Activated CD4-positive, alpha-beta memory T cell treated with anti-CD3 and anti-CD28 coated beads, Interleukin-2, amount 10 ng/mL, durations not matched to agents 7 days and 5 days (primary cell): ENCODE data around the gene KCNK13. TPM values are rescaled to one million over a fixed set of nuclear protein-coding genes. Genes with fewer than 3 reads are reported as not detected.

Source experiments
- CTCF ChIA-PET: fragments of 350-600 bp; sonication (Branson Sonifier 250); formaldehyde crosslinking; loops from one replicate; lab custom pipeline; 2021; ENCODE audit warnings: antibody characterized with exemption, inconsistent platforms; lab: Charles Lee
- POLR2A ChIA-PET: fragments of 350-600 bp; sonication (Branson Sonifier 250); formaldehyde crosslinking; loops from one replicate; lab custom pipeline; 2021; ENCODE audit warnings: antibody characterized with exemption; lab: Charles Lee
- DNase-seq: peaks from one replicate; pipeline ENCODE4 v3.0.0-alpha.2; 2020
- H3K27ac Mint-ChIP-seq: one replicate; pipeline ENCODE4 v1.8.0; 2021; ENCODE audit warnings: mild to moderate bottlenecking, mixed read lengths
- H3K27me3 Mint-ChIP-seq: one replicate; pipeline ENCODE4 v1.8.0; 2021; ENCODE audit warnings: mixed read lengths
- H3K36me3 Mint-ChIP-seq: one replicate; pipeline ENCODE4 v1.8.0; 2021; ENCODE audit warnings: low read depth, mixed read lengths
- H3K4me1 Mint-ChIP-seq: one replicate; pipeline ENCODE4 v1.8.0; 2021; ENCODE audit warnings: mixed read lengths
- H3K4me3 Mint-ChIP-seq: one replicate; pipeline ENCODE4 v1.8.0; 2021; ENCODE audit warnings: mild to moderate bottlenecking, mixed read lengths
- H3K9me3 Mint-ChIP-seq: one replicate; pipeline ENCODE4 v1.8.0; 2021; ENCODE audit warnings: mixed read lengths
- total RNA-seq, 2 experiments: library from RNA; stranded (reverse); gene quantifications; one replicate each; pipeline ENCODE4 v1.2.3, GENCODE V29; 2021

KCNK13 gene
- total RNA-seq, 2 experiments from 2014 or later = 0.18 to 0.28 TPM

DNA sequence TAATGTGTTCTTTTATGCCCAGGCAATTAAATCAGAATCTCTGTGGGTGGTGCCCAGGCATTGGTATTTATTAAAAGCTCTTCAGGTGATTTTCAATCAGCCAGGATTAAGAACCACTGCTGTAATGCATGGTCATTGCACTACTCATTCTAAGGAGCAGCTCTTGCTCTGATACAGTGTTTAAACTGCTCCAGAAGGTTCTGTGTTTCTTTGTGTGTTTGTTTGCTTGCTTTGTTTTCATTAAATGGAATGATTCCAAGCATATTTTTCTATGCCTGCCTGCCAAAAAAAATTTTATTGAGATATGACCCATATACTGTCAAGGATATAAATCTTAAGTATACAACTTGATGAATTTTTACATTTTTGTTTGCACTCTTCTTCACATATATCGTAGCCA, 54.0 kb downstream of the KCNK13 start:
- ChIA-PET CTCF (no interaction called here), POLR2A (no interaction called here)
- Mint-ChIP-seq H3K27ac (no peak overlapping the region), H3K36me3 (no peaks in the 10 kb centered on the region), H3K4me3 (no peak overlapping the region), H3K9me3 (no peaks in the 10 kb centered on the region), H3K27me3 (peaks cover 19% of the 10 kb centered on the region), H3K4me1 (no peaks in the 10 kb centered on the region)
- DNase-seq = no peak

- H3K4me1 Mint-ChIP-seq = no peaks in the 10 kb centered on the region
- ChIA-PET CTCF (no interaction called here), POLR2A (no interaction called here)
- H3K4me3 Mint-ChIP-seq = no peak overlapping the region
- H3K36me3 Mint-ChIP-seq = no peaks in the 10 kb centered on the region
- no peak for DNase-seq
- H3K27me3 Mint-ChIP-seq = peaks cover 14% of the 10 kb centered on the region
- no peak overlapping the region for H3K27ac Mint-ChIP-seq
- no peaks in the 10 kb centered on the region for H3K9me3 Mint-ChIP-seq
Measured at GRCh38 chr14:90116444-90116843, 54.6 kb downstream of the KCNK13 start.

- Mint-ChIP-seq H3K9me3 (no peaks in the 10 kb centered on the region), H3K27ac (no peak overlapping the region), H3K4me3 (no peak overlapping the region), H3K36me3 (no peaks in the 10 kb centered on the region), H3K27me3 (peaks cover 4% of the 10 kb centered on the region), H3K4me1 (no peaks in the 10 kb centered on the region)
- ChIA-PET POLR2A (no interaction called here), CTCF (no interaction called here)
- DNase-seq = no peak
Measured at GRCh38 chr14:90118027-90118426, 56.2 kb downstream of the KCNK13 start.

DNA sequence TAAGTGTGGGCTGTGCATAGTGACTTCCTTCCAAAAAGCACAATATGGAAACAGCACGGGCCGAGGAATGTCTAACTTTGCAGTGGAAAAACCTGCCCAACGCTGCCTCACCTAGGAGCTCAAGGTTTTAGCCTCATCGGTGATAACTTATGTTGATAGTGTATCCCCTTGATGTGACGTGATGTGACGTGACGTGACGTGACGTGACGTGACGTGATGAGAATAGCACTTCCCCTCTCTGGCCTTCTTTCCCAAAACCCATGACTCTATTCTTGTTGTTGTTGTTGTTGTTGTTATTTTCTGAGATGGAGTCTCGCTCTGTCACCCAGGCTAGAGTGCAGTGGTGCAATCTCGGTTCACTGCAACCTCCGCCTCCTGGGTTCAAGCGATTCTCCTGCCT, 64.5 kb downstream of the KCNK13 start:
- POLR2A ChIA-PET = no interaction called here
- peaks cover 2% of the 10 kb centered on the region for H3K27me3 Mint-ChIP-seq
- H3K4me1 Mint-ChIP-seq = no peaks in the 10 kb centered on the region
- H3K4me3 Mint-ChIP-seq = no peak overlapping the region
- H3K27ac Mint-ChIP-seq = no peak overlapping the region
- CTCF ChIA-PET = no interaction called here
- no peaks in the 10 kb centered on the region for H3K36me3 Mint-ChIP-seq
- no peaks in the 10 kb centered on the region for H3K9me3 Mint-ChIP-seq
- DNase-seq = no peak

- Mint-ChIP-seq H3K27me3 (peaks cover 5% of the 10 kb centered on the region), H3K4me1 (no peaks in the 10 kb centered on the region), H3K9me3 (no peaks in the 10 kb centered on the region), H3K36me3 (no peaks in the 10 kb centered on the region), H3K4me3 (no peak overlapping the region), H3K27ac (no peak overlapping the region)
- ChIA-PET CTCF (interaction anchor here (0.7 kb wide), 1 partner anchor 327 kb away, joined by 3 read pairs; no protein-coding TSS in a partner anchor), POLR2A (no interaction called here)
- no peak for DNase-seq
Measured at GRCh38 chr14:90132821-90133570, 71.2 kb downstream of the KCNK13 start.

- no peak overlapping the region for H3K27ac Mint-ChIP-seq
- H3K4me3 Mint-ChIP-seq = no peak overlapping the region
- H3K36me3 Mint-ChIP-seq = no peaks in the 10 kb centered on the region
- H3K9me3 Mint-ChIP-seq = no peaks in the 10 kb centered on the region
- ChIA-PET CTCF (no interaction called here), POLR2A (no interaction called here)
- H3K27me3 Mint-ChIP-seq = peaks cover 5% of the 10 kb centered on the region
- no peaks in the 10 kb centered on the region for H3K4me1 Mint-ChIP-seq
- DNase-seq = no peak
Measured at GRCh38 chr14:90136904-90137303, 75.1 kb downstream of the KCNK13 start.

DNA sequence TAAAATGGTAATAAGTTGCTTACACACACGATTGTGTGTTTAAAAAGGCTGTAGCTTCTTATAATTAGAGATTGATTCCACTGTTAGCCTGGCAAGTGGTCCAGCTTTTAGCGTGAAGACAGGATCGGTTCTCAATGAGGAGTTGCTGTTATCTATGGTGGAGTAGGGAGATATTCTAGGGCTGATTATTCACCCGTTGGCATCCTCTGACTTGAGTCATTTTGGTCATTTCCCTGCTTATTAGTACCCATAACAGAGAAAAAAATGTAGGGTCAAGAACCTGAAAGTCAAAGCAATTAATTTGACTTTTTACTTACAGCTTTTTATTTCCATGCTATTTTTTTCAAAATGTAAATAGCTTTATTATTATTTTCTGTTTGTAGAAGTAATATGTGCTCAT, 76.0 kb downstream of the KCNK13 start:
- Mint-ChIP-seq H3K27me3 (peaks cover 5% of the 10 kb centered on the region), H3K36me3 (no peaks in the 10 kb centered on the region), H3K9me3 (no peaks in the 10 kb centered on the region), H3K4me3 (no peak overlapping the region), H3K4me1 (no peaks in the 10 kb centered on the region), H3K27ac (no peak overlapping the region)
- ChIA-PET CTCF (no interaction called here), POLR2A (no interaction called here)
- DNase-seq = no peak

GRCh38 chr14:90139199-90139598, 77.4 kb downstream of the KCNK13 start:
- H3K36me3 Mint-ChIP-seq = no peaks in the 10 kb centered on the region
- H3K27me3 Mint-ChIP-seq = peaks cover 5% of the 10 kb centered on the region
- DNase-seq = no peak
- ChIA-PET CTCF (no interaction called here), POLR2A (no interaction called here)
- no peaks in the 10 kb centered on the region for H3K9me3 Mint-ChIP-seq
- no peak overlapping the region for H3K27ac Mint-ChIP-seq
- H3K4me1 Mint-ChIP-seq = no peaks in the 10 kb centered on the region
- no peak overlapping the region for H3K4me3 Mint-ChIP-seq

DNA sequence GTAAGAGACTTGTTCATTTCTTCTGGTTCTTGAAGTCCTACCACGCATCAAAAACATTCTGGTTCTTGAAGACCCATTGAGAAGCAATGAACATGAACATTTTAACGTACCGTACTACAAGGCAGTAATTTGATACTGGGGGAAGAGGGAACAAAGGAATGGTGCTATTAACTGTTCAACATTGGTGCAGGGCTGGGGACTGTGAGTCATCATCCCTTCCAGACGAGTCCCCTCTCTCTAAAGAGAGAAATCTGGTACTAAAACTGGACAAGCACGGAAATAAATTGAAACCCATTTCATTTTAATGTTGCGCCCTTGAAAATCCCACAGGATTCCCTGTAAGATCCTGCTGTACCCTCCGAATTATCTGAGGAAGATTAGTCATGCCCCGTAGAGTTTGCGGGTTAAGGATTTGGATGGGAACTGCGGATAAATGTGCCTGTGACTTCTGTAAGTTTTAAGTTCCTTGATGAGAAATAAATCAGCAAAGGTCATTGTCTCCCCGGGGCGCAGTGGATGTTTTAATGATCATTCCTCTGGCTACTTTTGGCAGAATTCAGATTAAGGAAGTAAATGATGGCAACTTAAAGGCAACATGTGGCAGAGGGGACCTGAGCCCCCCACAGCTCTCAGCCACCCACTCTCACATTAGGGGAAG, 78.6 kb downstream of the KCNK13 start:
- Mint-ChIP-seq H3K9me3 (no peaks in the 10 kb centered on the region), H3K4me3 (no peak overlapping the region)
- CTCF ChIA-PET = no interaction called here

GRCh38 chr14:90140956-90141316, 79.1 kb downstream of the KCNK13 start:
- Mint-ChIP-seq H3K4me1 (no peaks in the 10 kb centered on the region), H3K27ac (no peak overlapping the region), H3K27me3 (peaks cover 14% of the 10 kb centered on the region), H3K4me3 (no peak overlapping the region), H3K36me3 (no peaks in the 10 kb centered on the region), H3K9me3 (no peaks in the 10 kb centered on the region)
- no peak for DNase-seq
- CTCF ChIA-PET = no interaction called here
- POLR2A ChIA-PET = no interaction called here

More for the DNA sequence above, 78.6 kb downstream of the KCNK13 start:
- Mint-ChIP-seq H3K4me1 (no peaks in the 10 kb centered on the region), H3K27me3 (peaks cover 10% of the 10 kb centered on the region), H3K27ac (no peak overlapping the region), H3K36me3 (no peaks in the 10 kb centered on the region)
- no peak for DNase-seq
- POLR2A ChIA-PET = no interaction called here

- peaks cover 3% of the 10 kb centered on the region for H3K27me3 Mint-ChIP-seq
- H3K4me3 Mint-ChIP-seq = no peak overlapping the region
- ChIA-PET CTCF (no interaction called here), POLR2A (no interaction called here)
- DNase-seq = no peak
- H3K27ac Mint-ChIP-seq = no peak overlapping the region
- peaks cover 6% of the 10 kb centered on the region for H3K9me3 Mint-ChIP-seq
- no peaks in the 10 kb centered on the region for H3K4me1 Mint-ChIP-seq
- no peaks in the 10 kb centered on the region for H3K36me3 Mint-ChIP-seq
Measured at GRCh38 chr14:90153429-90153828, 91.6 kb downstream of the KCNK13 start.

GRCh38 chr14:90154110-90154509, 92.3 kb downstream of the KCNK13 start:
- ChIA-PET POLR2A (no interaction called here), CTCF (no interaction called here)
- H3K9me3 Mint-ChIP-seq = peaks cover 6% of the 10 kb centered on the region
- peaks cover 2% of the 10 kb centered on the region for H3K27me3 Mint-ChIP-seq
- H3K4me3 Mint-ChIP-seq = no peak overlapping the region
- H3K4me1 Mint-ChIP-seq = no peaks in the 10 kb centered on the region
- no peak overlapping the region for H3K27ac Mint-ChIP-seq
- DNase-seq = no peak
- H3K36me3 Mint-ChIP-seq = no peaks in the 10 kb centered on the region

GRCh38 chr14:90159146-90159545, 97.4 kb downstream of the KCNK13 start:
- H3K4me1 Mint-ChIP-seq = no peaks in the 10 kb centered on the region
- POLR2A ChIA-PET = no interaction called here
- H3K27me3 Mint-ChIP-seq = peaks cover 15% of the 10 kb centered on the region
- H3K27ac Mint-ChIP-seq = no peak overlapping the region
- DNase-seq = no peak
- no peaks in the 10 kb centered on the region for H3K36me3 Mint-ChIP-seq
- CTCF ChIA-PET = no interaction called here
- H3K4me3 Mint-ChIP-seq = no peak overlapping the region
- H3K9me3 Mint-ChIP-seq = peaks cover 3% of the 10 kb centered on the region

- CTCF ChIA-PET = no interaction called here
- no peaks in the 10 kb centered on the region for H3K4me1 Mint-ChIP-seq
- no peaks in the 10 kb centered on the region for H3K9me3 Mint-ChIP-seq
- H3K36me3 Mint-ChIP-seq = no peaks in the 10 kb centered on the region
- POLR2A ChIA-PET = no interaction called here
- no peak for DNase-seq
- H3K4me3 Mint-ChIP-seq = no peak overlapping the region
- H3K27ac Mint-ChIP-seq = no peak overlapping the region
- peaks cover 15% of the 10 kb centered on the region for H3K27me3 Mint-ChIP-seq
Measured at GRCh38 chr14:90159688-90160087, 97.9 kb downstream of the KCNK13 start.
